Kidney tubule cell (primary cell): ENCODE data around the gene LRRC58.
"Not testable (repeated sequence)": the region's sequence is repeated elsewhere in the genome, so short reads cannot be mapped to it uniquely, and the experiment has no call there.

Source experiments
- DNase-seq: peaks from one replicate; pipeline ENCODE4 v3.0.0-alpha.2; 2018; ENCODE audit warnings: low spot score

Gene LRRC58

GRCh38 chr3:120348991-120349854, at the start of gene LRRC58:
Gene LRRC58, minus strand, starts transcription at chr3:120349354. Its CDS starts 111 bp downstream, at chr3:120349243.
- DNase-seq = peak; percentile 92

GRCh38 chr3:120396469-120396868, 47.3 kb upstream of the LRRC58 start:
- no peak for DNase-seq

GRCh38 chr3:120394347-120394746, 45.2 kb upstream of the LRRC58 start:
- DNase-seq = no peak

GRCh38 chr3:120393761-120394160, 44.6 kb upstream of the LRRC58 start:
- no peak for DNase-seq

GRCh38 chr3:120393243-120393642, 44.1 kb upstream of the LRRC58 start:
- peak; percentile 12 for DNase-seq

- no peak for DNase-seq
Observed at GRCh38 chr3:120382941-120383447, 33.8 kb upstream of the LRRC58 start.

- DNase-seq = no peak
Observed at GRCh38 chr3:120381503-120381902, 32.3 kb upstream of the LRRC58 start.

GRCh38 chr3:120377948-120378347, 28.8 kb upstream of the LRRC58 start:
- not testable (repeated sequence) for DNase-seq

- peak; percentile 40 for DNase-seq
Observed at GRCh38 chr3:120370463-120370862, 21.3 kb upstream of the LRRC58 start.

GRCh38 chr3:120369037-120369467, 19.9 kb upstream of the LRRC58 start:
- DNase-seq = peak; percentile 100

- no peak for DNase-seq
Observed at GRCh38 chr3:120368172-120368571, 19.0 kb upstream of the LRRC58 start.

GRCh38 chr3:120364821-120365220, 15.7 kb upstream of the LRRC58 start:
- DNase-seq = peak; percentile 89

GRCh38 chr3:120364101-120364500, 14.9 kb upstream of the LRRC58 start:
- peak; percentile 69 for DNase-seq

- no peak for DNase-seq
Observed at GRCh38 chr3:120357807-120358206, 8.7 kb upstream of the LRRC58 start.

GRCh38 chr3:120355486-120355885, 6.3 kb upstream of the LRRC58 start:
- no peak for DNase-seq

- DNase-seq = no peak
Observed at GRCh38 chr3:120353463-120353862, 4.3 kb upstream of the LRRC58 start.

GRCh38 chr3:120352017-120352416, 2.9 kb upstream of the LRRC58 start:
- no peak for DNase-seq

GRCh38 chr3:120350401-120350941, 1.3 kb upstream of the LRRC58 start:
- DNase-seq = peak; percentile 69

GRCh38 chr3:120349855-120350125, 636 bp upstream of the LRRC58 start:
- no peak for DNase-seq

GRCh38 chr3:120348065-120348990, 826 bp downstream of the LRRC58 start:
- DNase-seq = peak; percentile 39

- DNase-seq = peak; percentile 12
Observed at GRCh38 chr3:120344349-120344748, 4.8 kb downstream of the LRRC58 start.

- DNase-seq = no peak
Observed at GRCh38 chr3:120341658-120342346, 7.4 kb downstream of the LRRC58 start.
